Regular cardiac myocyte (primary cell): ENCODE measurements around the gene COX7A1. TPM values are rescaled to one million over a fixed set of nuclear protein-coding genes. Genes with fewer than 3 reads are reported as not detected.

Source experiments
- total RNA-seq: library from RNA; depleted of rRNA; stranded (reverse); fragments of >200 nt; gene quantifications from 2 replicates; pipeline ENCODE4 v1.2.3, GENCODE V29; 2014

Gene COX7A1
- total RNA-seq: 25.4 and 70.5 TPM in 2 replicates

DNA sequence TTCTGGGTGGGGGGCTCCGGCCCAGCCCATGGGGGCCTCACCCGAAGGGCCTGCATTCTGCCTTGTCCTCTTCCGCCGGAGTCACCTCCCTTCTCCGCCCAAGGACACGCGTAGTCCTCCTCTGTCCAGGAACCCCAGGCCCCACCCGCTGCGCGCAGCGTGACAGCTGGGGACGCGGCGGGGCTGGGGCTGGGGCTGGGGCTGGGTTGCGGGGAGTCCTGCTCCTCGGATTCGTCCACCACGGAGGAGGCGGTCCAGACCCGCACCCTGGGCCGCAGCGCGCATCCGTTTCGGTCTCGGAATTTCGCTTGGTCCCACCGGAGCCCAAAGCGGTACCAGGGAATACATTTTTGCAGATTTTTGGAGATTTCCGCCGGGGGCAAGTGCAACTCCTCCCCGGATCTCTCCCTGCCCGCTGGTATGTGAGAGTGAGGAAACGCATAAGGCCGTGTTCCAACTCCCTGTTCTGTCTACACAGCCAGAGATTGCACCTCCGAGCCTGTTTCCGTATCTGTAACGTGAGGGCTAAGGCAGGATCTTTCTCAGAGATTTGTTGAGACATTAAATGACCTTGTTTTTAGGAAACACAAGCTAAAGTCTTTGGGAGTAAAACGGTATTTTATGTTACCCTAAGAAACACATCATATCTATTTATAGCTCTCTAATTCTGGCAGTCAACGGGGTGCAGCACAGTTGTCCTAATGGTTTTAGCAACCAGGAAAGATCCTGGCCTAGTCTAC lies at the start of gene COX7A1:
COX7A1 (minus strand) TSS at position 96 of the 740 bp plus-strand sequence; CDS start at position 56, 40 bp downstream.

DNA sequence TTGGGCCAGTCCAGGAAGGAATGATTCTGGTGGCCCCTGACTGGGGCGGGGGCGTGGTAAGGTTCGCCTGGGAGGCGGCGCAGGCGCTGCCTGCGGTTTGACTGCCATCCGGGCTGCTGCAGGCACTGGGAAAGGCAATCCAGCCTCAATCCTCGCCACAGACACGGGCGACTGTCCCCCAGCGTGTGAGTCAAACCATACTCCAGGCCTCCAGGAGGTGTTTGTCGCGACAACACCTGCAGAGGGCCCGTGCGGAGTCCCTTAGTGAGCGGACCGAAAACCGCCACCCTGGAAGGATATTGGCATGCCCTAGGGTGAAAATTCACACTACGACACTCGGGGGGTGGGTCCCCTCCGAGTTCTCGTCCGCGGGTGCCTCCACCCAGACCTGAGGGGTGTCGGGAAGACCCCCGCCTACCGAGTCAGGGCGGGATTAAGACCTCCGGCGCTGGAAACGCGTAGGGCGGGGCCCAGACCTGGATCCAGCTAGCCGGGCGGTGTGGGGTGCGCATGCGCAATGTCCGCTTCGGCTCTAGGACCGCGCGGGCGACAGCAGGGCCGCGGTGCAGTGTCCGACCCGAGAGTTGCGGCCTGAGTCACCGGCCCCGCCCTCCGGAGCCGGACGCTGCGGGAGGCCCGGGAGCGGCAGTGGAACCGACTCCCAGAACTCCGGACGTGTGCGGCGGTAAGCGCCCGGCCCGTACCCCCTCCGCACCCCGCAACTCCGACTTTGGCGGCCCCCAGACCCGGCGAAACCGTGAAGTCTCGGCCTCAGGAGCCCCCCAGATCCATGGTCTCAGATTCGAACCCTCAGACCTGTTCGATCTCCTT lies 12.6 kb downstream of the COX7A1 start, which contains the start of gene CAPNS1:
CAPNS1 (plus strand) TSS at position 594 of the 831 bp plus-strand sequence. CDS start 946 bp downstream, outside the sequence.

DNA sequence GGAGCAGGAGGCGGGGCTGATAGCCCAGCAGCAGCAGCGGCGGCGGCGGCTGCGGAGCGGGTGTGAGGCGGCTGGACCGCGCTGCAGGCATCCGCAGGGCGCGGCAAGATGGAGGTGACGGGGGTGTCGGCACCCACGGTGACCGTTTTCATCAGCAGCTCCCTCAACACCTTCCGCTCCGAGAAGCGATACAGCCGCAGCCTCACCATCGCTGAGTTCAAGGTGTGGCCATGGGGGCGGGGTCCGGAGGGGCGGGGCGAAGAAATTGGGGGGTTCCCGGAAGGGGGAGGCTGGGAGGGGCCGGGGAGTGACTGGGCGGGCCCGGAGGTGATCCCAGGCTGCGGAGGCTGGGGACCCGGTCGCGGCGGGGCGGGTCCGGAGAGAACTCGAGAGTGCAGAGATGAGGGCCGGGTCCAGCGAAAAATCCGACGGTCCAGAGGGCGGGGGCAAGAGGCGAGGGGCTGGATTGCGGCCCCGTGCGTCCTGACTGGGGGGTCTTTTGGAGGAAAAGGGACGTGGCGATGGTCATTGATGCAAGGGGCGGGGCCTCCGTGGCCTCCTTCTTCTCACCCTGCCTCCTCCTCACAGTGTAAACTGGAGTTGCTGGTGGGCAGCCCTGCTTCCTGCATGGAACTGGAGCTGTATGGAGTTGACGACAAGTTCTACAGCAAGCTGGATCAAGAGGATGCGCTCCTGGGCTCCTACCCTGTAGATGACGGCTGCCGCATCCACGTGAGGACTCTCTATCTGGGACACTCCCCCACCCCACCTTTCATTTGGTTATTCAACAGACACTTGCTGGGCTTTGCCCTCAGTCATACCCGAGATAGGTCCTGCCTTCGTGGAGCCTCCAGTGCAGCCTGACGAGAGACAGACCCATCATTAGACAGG lies 36.5 kb downstream of the COX7A1 start, which contains the start of gene TBCB:
TBCB (plus strand) TSS at position 16 of the 891 bp plus-strand sequence; CDS start at position 109, 93 bp downstream.

DNA sequence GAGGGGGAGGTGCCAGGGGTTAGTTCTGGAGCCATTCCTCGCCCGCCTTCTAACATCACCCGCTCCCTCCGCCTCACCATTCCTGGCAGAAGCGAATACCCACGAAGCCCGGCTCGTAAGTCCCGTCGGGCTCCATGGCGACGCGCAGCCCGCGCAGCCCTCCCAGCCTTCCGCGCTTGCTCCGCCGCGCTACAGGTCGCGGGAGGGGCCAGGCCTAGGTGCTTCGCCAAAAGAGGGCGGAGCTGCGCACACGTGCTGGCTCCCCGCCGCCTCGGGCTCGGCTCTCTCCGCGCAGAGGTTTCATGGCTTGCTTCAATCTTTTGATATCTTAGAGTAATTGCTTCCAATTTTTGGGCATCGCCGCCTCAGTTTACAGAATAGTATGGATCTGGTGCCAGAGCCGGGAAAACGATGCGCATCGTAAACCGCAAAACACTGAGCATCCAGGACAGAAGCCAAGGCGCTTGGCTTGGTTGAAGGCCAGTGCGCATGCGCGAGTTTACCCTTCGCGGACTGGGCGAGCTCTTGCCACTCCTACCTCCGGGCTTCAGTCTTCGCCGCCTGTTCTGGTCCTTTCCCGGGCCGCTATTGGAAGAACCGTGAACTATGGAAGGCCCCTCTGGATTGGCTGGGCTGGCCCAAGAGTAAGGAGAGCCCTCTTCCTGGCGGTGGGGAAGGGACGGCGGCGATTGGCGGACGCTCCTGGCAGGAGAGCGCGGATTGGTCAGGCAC lies 37.4 kb downstream of the COX7A1 start, which contains the start of gene POLR2I:
POLR2I (minus strand) TSS at position 155 of the 732 bp plus-strand sequence; CDS start at position 136, 19 bp downstream.

DNA sequence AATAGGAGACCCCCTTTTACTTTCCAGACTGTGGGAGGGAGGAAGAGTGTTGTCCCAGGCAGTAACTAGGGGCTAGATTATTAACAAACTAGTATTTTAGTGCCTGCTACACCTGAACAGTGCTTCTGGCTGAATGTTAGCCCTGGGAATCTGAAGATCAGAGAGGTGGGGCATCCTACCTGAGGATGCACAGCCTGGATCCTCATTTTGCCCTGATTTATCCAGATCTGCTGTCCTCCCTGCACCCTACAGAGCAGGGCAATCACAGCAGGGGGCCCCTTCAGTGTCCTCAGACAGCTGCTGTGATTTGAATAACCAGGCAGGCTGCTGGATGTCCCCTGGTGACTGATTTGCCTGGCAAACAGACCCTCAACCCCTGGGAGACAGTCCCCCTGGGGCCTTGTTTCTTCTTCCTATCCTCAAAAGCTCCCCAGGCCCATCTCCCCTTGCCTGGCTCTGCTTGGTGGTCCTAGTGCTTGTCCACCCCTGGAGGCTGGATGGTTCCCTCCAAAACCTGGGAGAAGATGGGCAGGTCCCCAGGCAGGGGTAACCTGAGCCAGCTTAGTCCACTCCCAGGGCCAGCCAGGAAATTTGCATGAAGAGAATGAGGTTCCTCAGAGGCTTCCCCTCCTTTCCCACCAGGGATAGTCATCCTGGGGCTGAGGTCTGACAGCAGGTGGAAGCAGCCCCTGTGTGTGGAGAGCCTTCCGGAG lies 41.6 kb downstream of the COX7A1 start, which contains the start of gene OVOL3:
OVOL3 (plus strand) TSS at position 657 of the 713 bp plus-strand sequence. CDS start 60 bp downstream, outside the sequence.

Other genes with a start within 250 kb of the COX7A1 start
- 0.38 and 0.56 TPM in 2 replicates for gene HCST, start 249.9 kb downstream of the COX7A1 start, total RNA-seq
- gene TYROBP, start 244.2 kb downstream of the COX7A1 start, total RNA-seq: not detected in 2 replicates
- 1.2 and 2.3 TPM in 2 replicates for gene LRFN3, start 216.1 kb downstream of the COX7A1 start, total RNA-seq
- gene SDHAF1, start 157.3 kb downstream of the COX7A1 start, total RNA-seq: 12.1 and 12.5 TPM in 2 replicates
- gene SYNE4, start 143.6 kb downstream of the COX7A1 start, total RNA-seq: 0.19 and 0.28 TPM in 2 replicates
- 18.3 and 20.5 TPM in 2 replicates for gene ALKBH6, start 138.2 kb downstream of the COX7A1 start, total RNA-seq
- 2.5 and 5.4 TPM in 2 replicates for gene CLIP3, start 119.6 kb downstream of the COX7A1 start, total RNA-seq
- 3.3 and 4.5 TPM in 2 replicates for gene THAP8, start 98.2 kb downstream of the COX7A1 start, total RNA-seq
- gene WDR62, start 97.5 kb downstream of the COX7A1 start, total RNA-seq: 0.85 and 8.4 TPM in 2 replicates
- not detected in 2 replicates for gene OVOL3, start 41.3 kb downstream of the COX7A1 start, total RNA-seq
- 41.7 and 65.2 TPM in 2 replicates for gene POLR2I, start 37.6 kb downstream of the COX7A1 start, total RNA-seq
- 179 and 333 TPM in 2 replicates for gene TBCB, start 37.0 kb downstream of the COX7A1 start, total RNA-seq
- 198 and 306 TPM in 2 replicates for gene CAPNS1, start 12.4 kb downstream of the COX7A1 start, total RNA-seq
- gene ZNF565, start 62.2 kb upstream of the COX7A1 start, total RNA-seq: 6.1 and 9.3 TPM in 2 replicates
- gene ZNF146, start 62.7 kb upstream of the COX7A1 start, total RNA-seq: 85.4 and 89.9 TPM in 2 replicates
- gene ZFP14, start 226.8 kb upstream of the COX7A1 start, total RNA-seq: 1.9 and 5.1 TPM in 2 replicates